Activated naive CD4-positive, alpha-beta T cell treated with Interleukin-2 at 50 U/mL for 16 hours (primary cell): ENCODE results near the gene NSUN5.
A peak's percentile ranks its signal among the peaks of the same experiment; 100 is the strongest.
"Not testable (repeated sequence)": the region's sequence is repeated elsewhere in the genome, so short reads cannot be mapped to it uniquely, and the experiment has no call there.

Experiments
- DNase-seq: peaks from one replicate; pipeline ENCODE4 v3.0.0-alpha.2; 2020

The NSUN5 gene

DNA sequence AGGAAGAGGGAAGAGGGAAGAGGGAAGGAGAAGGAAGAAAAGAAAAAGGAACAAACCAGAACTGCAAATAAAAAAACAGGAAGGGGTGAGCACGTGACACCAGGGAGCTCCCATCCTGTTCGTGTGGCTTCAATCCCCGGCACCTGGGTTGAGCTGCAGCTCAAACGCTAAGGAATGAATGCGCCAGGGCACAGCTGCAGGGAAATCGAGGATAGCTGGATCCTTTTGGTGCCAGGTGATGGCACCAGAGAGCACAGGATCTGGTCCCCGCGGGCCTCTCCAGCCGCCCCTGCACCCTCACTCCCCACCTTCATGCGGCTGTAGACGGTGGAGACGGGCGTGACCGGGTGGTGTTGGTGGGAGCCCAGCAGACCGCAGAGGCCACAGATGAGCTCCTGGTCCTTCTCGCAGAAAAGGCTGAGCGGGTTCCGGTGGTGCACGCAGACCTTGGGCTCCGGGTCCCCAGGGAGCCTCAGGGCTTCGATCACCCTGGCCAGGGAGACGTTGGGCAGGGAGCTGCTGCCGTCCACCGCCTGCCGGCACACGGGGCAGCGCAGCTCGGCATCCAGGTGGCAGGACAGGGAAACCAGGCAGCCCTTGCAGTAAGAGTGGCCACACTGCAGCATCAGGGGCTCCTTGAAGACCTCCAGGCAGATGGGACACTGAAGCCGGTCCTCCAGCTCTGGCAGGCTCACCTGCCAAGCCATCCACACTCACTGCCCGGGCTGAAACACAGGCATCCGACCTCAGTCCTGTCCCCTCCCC lies 15.6 kb upstream of the NSUN5 start:
- DNase-seq, result peak; percentile 55

DNA sequence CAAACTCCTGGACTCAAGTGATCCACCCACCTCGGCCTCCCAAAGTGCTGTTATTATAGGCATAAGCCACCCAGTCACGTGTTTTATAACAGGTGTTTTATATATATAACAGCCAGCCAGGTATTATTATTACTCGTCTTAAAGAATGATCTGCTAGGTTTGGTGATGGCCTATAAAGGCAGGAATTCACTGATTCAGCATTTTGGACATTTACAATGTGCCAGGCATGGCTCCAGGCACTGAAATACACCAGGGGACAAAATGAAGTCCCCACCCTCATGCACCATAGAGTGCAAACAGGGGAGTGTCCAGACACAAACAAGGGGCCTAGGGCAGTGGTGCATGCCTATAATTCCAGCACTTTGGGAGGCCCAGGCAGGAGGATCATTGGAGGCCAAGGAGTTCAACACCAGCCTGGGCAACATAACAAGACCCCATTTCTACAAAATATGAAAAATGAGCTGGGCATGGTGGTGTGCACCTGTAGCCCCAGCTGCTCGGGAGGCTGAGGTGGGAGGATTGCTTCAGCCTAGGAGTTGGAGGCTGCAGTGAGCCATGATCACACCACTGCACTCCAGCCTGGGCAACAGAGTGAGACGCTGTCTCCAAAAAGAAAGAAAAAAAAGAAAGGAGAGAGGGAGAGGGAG lies 14.9 kb upstream of the NSUN5 start:
- not testable (repeated sequence) for DNase-seq

DNA sequence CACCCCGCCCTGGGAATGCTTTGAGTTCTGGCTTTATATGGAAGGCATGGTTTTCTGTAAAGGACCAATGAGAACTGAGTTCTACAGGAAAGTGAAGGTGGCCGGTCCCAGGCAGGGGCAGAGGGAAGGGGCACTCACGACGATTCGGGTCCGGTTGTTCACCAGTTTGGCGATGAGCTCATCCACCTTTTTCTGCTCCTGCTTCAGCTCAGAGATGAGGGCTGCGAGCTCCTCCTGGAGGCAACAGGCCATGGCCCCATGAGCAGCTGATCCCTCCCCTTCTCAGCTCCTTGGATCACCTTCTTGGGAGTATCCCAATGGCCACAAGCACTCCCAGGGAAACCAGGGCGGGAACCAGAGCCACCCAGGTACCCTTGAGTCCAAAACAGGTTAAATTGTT lies 11.4 kb upstream of the NSUN5 start:
- not testable (repeated sequence) for DNase-seq

GRCh38 chr7:73319541-73319940 lies 10.9 kb upstream of the NSUN5 start:
- not testable (repeated sequence) for DNase-seq

DNA sequence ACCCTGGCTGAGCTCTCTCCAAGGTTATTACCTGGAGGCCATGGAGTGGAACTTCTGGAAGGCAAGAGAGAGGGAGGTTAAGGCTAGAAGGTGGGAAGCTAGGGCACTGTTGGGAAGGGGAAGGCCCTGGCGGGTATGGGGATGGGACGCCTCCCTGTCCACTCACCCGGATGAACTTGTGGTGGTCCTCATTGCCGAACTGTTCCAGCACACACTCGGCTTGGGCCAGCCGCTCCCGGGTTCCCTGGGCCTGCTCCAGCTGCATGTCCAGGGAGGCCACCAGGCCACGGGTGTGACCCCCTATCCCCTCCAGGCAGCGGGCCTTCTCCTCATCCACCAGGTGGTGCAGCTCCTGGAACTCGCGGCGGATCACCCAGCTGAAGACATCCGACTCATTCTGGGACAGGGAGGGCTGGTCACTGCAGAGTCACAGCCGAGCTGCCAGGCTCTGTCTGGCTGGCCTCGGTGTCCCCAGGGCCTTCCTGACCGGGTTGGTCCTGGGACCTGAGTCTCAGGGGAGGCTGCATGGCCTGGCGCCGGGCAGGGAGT lies 10.1 kb upstream of the NSUN5 start:
- not testable (repeated sequence) for DNase-seq

GRCh38 chr7:73316521-73316920 lies 7.9 kb upstream of the NSUN5 start:
- DNase-seq, result no peak

DNA sequence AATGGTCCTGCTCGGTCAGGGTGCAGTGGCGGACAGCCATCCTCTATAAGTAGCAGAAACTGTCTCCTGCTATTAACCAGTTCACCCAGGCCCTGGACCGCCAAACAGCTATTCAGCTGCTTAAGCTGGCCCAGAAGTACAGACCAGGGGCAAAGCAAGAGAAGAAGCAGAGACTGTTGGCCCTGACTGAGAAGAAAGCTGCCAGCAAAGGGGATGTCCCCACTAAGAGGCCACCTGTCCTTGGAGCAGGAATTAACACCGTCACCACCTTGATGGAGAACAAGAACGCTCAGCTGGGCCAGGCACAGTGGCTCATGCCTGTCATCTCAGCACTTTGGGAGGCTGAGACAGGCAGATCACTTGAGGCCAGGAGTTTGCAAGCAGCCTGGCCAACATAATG lies 5.6 kb upstream of the NSUN5 start:
- no peak for DNase-seq

DNA sequence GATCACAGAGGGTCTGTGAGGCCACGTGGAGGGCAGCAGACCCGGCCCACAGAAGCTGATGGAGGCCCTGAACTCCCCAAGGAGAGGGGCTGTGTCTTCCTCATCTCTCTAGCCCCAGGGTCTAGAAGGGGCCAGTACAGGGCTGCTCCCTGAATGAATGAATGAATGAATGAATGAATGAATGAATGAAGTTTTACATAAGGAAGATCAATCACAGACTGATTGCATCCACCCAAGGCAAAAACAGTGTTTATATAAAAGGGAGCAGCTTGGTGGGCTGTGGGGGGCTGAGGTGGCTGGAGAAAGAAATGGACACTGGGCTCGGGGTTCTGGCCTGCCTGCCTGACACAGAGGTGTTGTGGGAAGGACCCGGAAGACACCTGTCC lies 4.9 kb upstream of the NSUN5 start:
- no peak for DNase-seq

GRCh38 chr7:73312831-73313520 lies 4.3 kb upstream of the NSUN5 start:
- DNase-seq, result no peak

DNA sequence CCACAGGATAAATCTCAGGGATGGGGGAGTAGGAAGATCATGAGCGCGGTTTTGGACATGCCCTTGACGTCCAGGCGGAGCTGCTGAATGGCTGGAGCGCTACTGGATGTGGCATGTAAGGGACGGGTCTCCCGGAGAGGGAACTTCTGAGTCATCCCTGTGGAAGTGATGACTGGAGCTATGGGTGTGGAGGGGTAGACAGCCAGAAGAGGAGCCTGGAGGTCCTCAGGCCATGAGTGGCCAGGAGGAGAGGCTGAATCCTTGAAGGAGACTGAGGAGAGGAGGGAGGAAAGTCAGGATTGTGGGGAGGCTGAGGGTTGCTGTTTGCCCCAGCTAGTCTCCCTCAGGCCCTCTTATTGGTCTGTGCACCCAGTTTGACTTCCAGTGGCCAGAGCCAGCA lies 2.8 kb upstream of the NSUN5 start:
- not testable (repeated sequence) for DNase-seq

GRCh38 chr7:73308074-73308664 lies 457 bp downstream of the NSUN5 start:
- DNase-seq, result no peak

DNA sequence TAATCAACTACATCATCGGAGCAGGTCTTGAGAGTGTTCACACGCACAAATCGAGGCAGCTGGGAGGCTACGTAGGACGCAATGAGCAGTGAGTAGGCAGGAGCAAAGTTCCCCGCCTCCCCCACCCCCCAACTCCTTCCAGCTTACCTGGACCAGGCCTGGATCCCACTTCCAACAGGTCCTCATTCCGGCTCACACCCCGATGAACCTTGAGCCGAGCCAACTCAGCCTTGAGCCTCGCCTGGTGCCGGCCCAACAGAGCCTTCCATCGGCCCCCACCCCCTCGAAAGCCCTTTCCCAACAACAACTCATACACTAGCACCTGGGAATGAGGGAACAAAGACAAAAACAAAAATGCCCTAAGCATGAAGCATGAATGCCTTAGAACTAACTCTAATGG lies 1.2 kb downstream of the NSUN5 start:
- DNase-seq, result no peak

GRCh38 chr7:73304612-73305387 lies 3.8 kb downstream of the NSUN5 start:
- DNase-seq, result not testable (repeated sequence)

DNA sequence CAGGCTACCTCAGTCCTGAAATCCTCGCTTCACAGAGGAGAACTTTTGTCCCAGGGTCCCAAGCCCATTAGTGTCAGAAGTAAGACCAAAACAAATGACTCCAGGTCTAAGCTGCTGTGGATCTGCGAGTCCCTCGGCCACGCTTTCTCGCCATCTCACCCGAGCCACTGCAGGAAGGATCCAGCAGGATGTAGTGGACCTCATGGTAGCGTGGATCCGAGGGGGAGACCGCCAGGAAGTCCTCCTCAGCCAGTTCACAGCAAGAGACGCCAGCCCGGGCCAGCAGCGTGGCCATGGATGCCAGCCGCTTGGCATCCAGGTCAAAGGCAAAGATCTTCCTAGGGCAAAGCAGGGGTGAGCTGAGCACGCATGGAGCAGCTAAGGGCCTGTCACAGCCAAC lies 4.6 kb downstream of the NSUN5 start:
- DNase-seq, result no peak

- no peak for DNase-seq
These were observed 5.1 kb downstream of the NSUN5 start for GRCh38 chr7:73303546-73303945.

- not testable (repeated sequence) for DNase-seq
These were observed 5.8 kb downstream of the NSUN5 start for GRCh38 chr7:73302846-73303245.

- DNase-seq, result not testable (repeated sequence)
These were observed 7.5 kb downstream of the NSUN5 start for GRCh38 chr7:73301108-73301507.

DNA sequence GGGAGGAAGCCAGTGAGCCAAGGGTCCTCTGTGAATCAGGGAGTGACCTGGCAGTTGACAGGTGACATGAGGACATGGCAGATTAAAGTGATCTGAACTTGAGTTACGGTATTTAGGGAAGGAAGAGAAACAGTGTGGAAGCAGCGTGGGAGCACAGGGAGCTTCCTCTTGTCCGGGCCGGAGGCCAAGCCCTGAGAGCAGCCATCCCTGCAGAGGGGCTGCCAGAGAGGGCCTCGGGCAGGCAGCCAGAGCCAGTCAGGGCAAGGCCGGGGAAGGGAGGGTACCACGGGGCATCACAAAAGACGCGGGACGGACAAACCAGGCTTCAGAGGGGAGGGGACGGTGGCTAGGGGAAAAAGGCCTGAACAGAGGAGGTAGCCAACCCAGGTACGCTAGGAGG lies 8.8 kb downstream of the NSUN5 start:
- DNase-seq, result not testable (repeated sequence)

GRCh38 chr7:73297706-73298105 lies 10.9 kb downstream of the NSUN5 start:
- not testable (repeated sequence) for DNase-seq

GRCh38 chr7:73297235-73297634 lies 11.4 kb downstream of the NSUN5 start:
- not testable (repeated sequence) for DNase-seq

DNA sequence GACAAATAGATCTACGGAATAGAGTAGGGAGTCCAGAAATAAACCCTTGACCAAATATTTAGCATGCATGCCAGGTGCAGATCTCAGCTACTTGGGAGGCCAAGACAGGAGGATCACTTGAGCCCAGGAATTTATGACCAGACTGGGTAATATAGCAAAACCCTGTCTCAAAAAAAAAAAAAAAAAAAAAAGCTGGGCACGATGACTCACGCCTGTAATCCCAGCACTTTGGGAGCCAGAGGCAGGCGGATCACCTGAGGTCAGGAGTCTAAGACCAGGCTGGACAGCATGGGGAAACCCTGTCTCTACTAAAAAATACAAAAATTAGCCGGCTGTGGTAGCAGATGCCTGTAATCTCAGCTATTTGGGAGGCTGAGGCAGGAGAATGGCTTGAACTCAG lies 31.4 kb downstream of the NSUN5 start:
- DNase-seq, result not testable (repeated sequence)

DNA sequence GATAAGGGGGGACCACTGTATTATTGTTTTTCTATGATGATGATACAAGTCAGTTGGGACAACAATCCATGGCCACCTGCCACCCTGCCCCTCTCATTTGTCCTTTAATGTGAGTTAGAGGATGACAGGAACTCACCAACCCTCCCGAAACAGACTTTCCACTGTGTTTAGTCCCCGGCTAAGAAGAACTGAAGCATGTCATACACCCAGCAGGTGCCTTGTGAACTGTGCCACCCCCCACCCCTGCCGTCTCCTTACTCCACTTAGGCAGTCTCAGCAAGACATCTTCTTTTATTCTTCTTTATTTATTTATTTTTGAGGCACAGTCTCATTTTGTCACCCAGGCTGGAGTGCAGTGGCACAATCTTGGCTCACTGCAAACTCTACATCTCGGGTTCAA lies 40.8 kb downstream of the NSUN5 start:
- not testable (repeated sequence) for DNase-seq
